GM19043 (cell line): Measurements from ENCODE around the gene NGDN.
"Not testable (repeated sequence)": the region's sequence is repeated elsewhere in the genome, so short reads cannot be mapped to it uniquely, and the experiment has no call there.

ENCODE experiments used
- ATAC-seq: cut with Tn5 transposase; IDR thresholded peaks from one replicate; pipeline ENCODE4 v1.9.1; 2021; ENCODE audit warnings: low read depth; ENCODE audit not compliant: unreplicated experiment

Gene NGDN

DNA sequence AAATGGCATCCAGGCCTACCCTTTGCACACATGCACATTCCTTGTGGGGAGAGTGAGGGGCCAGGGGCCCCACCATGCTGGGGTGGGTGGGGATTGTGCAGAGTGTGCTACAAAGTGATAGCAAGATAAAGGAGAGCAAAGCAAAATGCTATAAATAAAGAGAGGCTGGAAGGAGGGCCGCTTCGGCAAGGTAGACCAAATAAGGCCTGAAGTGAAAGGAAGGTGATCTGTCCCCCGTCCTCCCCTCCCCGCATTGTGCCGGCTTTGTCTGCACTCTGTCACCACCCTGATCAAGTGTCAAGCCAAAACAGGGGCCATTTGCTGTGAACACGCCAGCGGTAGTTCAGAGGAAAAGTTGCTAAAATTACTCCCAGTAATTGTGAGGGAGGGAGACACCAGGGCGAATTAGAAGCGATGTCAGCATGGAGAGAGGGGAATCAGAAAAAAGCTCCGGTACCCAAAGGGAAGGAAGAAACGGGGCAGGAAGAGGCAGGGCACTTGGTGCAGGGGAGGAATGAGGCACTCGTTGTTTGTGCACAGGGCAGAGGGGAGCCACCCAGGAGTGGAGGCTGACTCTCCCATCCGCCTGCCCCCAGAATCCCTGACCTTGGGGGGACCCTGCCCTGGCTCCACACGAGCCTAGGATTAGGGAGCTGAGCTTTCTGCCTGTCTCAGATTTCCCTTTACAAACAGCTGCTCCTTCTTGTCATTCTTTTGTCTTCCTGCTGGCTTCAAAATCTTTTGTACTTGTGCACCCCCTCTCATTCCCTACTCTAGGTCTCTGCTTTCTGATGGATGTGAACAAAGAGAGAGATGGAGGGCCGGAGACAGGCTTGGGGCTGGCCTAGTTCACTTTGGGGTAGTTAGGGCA, 31.2 kb upstream of the NGDN start:
- ATAC-seq = no peak

DNA sequence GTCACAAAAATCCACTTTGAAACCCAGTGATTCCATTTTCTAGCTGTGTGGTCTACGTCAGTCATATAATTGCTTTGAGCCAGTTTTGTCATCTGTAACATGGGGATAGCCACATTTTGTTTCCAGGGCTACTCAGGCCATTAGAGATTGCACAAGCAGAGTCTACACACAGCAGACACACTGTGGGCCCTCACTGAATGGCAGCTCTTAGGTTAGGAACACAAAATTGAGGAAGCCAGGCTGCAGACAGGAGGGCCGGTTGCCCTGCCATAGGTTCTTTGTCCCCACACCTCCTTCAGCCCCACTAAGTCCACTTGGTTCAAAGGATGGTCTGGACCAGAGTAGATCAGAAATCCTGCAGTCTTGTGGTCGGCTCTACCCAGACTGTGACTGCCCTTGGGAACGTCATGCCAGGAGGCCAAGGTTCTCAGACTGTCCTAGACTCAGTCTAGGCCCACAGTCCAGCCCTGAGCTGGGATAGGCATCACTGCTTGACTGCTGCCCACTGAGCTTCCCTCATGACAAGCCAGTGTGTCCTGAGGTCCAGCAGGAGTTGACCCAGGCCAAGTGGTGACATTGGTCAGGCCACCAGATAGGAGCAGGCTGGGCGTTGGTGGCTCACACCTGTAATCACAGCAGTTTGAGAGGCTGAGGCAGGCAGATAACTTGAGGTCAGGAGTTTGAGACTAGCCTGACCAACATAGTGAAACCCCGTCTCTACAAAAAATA, 30.2 kb upstream of the NGDN start:
- ATAC-seq = no peak

DNA sequence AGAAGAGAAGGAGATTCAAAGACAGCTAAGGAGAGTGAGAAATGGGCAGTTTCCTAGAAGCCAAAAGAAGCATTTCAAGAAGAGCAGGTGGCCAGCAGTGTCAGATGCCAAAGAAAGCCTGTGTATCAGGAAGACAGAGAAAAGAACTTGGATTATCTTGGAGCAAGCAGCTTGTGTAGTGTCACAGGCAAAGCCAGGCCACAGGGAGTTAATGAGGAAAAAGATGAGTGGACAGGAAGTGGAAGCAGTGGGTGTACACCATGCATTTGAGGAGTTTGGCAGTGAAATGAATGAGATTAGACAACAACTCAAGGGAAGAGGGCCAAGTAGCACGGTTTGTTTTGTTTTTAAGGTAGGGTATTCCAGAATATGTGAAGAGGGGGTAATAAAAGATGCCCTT, 28.4 kb upstream of the NGDN start:
- no peak for ATAC-seq

DNA sequence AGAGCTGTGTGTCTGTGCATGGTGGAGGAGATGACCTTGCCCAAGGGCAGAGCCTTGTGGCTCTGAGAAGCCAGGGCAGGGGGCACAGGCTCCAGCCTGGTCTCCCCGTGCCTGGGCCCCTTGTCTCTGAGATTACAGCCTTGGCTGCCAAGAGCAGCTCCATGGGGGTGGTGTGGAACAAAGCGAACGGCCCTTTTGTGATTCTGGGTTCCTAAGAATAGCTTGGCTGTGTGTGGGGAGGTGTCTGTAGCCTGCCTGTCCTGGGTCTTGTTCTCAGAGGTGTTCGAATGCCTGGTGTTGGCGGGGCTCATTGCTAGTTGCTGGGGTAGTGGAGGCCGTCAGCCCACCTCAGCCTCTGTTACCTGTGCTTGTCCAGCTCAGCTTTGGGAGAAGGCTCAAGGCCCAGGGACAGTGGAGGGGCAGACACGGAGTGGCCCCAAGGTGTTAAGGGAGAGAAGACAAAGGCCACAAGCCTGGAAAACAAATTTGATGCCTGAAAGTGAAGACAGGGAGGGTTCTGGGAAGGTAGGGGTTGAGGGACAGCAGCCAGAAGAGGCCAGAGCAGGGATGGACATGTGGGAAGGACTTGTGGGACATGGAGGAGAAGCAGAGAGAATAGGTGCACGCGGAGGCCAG, 26.7 kb upstream of the NGDN start:
- no peak for ATAC-seq

DNA sequence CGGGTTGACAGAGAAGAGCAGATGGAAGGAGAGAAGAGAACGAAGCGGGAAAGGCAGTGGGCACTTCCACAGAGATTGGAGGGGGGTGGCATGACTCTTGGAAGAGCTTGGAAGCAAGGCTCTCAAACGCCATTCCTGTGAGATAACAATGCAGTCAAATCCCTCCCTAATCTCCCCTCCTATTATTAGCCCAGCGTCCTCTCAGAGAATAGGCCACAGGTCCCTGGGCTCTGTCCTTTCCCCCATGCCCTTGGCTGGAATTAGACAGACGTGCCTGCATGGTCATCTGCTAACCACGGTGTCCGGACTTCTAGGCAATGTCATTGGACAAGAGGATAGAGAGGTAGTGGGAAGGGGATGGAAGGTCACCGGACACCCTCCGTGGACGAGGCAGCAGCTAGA, 26.1 kb upstream of the NGDN start:
- ATAC-seq = no peak

DNA sequence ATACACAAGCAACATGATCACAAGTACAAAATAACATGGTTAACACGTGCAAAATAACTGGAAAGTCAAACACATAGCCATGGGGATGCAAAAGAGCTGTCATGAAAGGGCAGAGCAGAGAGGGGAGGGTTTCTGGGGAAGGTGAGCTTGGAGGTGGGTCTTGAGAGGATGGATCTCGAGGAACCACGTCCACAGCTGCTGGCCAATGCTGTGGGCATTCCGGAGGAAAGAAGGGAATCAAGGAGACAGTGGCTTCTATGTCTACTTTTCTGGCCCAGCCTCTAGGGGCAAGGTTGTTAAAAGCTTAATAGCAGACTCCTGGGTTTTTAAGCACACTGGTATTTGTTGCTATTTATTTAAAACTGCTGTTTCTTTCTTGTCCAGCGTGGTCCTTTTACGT, 25.6 kb upstream of the NGDN start:
- ATAC-seq = no peak

DNA sequence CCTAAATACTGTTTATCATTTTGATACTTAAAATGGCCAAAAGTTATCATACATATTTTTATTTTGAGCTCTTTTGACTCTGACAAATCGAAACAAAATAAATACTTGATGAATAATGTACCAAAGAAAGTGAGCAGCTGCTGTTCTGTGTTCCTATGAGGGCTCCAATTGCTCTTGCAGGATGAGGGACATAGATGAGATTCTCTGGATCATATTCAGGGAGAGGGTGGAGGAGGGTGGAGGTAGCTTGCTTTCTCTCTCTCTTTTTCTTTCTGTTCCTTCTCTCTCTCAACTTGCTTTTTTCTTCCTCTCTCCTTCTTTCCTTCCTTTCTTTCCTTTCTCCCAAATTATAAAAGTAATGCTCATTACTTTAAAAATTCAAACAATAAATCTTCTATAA, 25.2 kb upstream of the NGDN start:
- no peak for ATAC-seq

DNA sequence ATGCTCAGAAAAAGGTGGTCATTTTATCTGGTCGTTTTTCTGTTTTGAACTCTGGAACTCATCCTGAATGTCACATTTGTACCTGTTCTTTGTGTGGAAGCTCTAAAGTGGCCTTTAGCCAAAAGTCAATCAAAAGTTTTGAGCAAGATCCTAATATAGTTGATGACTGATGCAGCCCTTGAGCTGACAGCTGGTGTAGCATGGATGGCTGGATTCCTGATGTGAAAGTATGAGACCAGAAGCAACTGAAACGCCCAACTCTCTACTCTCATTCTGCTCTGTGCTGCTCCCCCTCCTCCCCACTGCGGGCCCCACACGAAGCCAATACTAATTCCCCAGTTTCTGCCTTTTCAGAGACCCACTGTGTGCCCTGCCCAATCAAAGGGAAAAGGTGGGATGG, 23.7 kb upstream of the NGDN start:
- ATAC-seq = no peak

DNA sequence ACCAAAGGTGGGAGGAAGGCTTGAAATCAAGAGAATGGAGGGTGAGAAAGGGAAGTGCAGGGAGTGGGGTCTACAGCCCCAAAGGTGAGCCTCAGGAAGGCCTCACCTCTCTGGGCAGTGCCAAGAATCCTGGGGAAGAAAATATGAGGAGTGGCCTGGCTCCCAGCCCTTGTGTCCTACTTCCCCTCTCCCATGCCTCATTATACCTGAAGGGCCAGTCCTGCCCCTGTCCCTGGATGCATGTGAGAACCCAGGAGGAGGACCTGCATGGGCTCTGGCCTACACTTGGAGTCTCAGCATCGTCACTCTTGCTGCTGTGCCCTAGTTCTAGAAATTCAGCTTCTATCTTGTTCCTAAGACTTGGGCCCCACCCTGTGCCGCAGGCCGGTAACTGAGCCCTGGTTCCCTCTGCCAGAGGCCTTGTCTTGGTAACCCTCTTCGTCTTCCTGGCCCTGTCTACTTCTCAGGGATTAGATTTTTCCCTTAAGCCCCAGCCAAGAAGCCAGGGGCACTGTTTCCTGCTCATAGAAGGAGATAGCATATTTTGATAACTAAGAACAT, 23.1 kb upstream of the NGDN start:
- no peak for ATAC-seq

DNA sequence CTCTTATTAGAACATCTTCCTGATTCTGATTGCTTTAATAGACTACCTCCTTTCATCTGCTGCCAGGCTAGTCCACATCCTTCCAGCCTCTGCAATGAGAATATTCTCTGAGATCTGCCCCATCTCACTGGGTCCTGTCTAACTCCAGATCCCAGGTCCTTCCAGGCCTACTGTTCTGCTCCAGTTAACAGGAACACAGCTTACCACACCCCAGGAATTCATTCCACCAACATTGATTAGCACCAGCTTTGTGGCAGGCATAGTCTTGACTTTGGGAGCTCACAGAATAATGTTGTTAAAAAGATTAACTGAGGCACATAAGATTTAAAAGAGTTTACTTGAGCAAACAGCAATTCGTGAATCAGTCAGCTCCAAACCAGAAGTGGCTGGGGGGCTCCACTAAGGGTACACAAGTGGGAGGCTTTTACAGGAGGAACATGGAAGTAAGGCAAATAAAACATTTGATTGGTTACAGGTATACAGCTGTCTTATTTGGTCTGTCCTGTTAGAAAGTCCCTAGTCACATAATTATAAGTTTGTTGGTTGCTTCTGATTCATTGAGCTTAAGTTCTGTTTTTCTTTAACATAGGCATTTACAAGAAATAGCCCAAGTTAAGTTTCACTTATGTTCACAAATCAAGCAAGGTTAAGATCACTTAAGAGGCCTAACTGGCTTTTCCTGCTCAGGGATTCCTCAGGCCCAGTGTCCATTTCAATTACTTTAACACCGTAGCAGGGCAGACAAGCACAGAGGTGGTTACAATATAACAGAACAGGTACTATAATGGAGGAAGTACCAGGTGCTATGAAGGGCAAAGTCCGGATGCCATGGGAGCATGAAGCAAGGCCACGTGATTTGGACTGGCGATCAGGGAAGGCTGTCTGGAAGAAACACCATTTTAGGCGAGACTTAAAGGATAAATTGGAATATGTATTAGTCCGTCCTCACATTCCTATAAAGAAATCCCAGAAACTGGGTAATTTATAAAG, 21.8 kb upstream of the NGDN start:
- no peak for ATAC-seq

DNA sequence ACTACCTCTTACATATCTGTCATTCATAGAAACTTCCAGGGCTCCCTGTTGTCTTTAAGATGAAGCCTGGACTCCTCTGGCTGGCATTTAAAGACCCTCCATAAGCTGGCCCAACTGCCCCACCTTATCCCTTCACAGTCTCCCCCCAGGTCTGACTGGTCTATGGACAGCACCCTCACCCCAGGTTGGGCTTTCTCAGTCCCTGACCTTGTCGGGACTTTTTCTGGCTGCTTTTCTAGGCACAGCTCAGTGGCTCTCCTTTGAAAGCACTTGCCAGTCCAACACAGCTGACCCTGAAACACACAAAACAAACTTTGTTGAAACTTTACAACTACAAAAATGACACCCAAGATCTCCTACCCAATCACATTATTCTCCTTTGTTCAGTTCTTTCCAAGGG, 20.2 kb upstream of the NGDN start:
- no peak for ATAC-seq

DNA sequence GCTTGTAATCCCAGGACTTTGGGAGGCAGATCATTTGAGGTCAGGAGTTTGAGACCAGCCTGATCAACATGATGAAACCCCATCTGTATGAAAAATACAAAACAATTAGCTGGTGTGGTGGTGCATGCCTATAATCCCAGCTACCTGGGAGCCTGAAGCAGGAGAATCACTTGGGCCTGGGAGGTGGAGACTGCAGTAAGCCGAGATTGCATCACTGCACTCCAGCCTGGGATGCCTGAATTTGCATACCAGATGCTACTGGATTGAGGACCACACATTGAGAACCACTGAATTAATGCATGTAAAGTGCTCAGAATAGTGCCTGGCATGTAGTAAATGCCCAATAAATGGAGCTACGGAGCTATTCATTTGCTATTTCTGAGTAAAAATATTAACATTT, 19.1 kb upstream of the NGDN start:
- ATAC-seq = no peak

DNA sequence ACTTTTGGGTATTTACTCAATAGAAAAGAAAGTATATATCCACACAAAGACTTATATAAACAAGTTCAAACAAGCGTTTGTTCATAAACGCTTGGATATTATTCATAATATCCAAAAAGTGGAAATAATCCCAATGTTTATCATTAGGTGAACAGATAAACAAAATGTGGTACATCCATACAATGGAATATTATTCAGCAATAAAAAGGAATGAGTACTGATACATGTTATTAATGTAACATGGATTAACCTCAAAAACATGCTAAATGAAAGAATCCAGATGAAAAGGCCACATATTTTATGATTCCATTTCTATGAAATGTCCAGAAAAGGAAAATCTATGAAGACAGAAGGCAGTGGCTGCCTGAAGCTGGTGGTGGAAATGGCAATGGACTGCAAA, 17.3 kb upstream of the NGDN start:
- ATAC-seq = no peak

DNA sequence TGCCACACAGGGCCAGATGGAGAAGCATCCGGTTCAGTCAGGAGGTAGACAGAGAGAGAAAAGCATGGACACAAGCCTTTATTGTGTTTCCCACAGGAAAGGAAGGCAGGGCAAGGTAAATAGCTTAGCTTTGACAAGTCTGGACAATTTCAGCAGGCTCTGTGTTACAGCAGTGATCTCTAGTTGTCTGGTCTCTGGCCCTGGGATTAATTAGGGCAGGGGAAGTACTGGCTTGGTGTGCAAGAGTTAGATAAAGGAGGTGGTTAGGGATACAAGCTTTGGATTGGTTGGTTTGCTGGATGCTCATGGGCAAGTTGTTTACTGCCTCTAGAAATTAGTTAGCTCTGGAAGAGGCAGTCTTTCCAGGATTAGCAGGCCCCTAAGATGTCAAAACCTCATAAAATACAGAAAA, 15.1 kb upstream of the NGDN start:
- ATAC-seq = no peak

DNA sequence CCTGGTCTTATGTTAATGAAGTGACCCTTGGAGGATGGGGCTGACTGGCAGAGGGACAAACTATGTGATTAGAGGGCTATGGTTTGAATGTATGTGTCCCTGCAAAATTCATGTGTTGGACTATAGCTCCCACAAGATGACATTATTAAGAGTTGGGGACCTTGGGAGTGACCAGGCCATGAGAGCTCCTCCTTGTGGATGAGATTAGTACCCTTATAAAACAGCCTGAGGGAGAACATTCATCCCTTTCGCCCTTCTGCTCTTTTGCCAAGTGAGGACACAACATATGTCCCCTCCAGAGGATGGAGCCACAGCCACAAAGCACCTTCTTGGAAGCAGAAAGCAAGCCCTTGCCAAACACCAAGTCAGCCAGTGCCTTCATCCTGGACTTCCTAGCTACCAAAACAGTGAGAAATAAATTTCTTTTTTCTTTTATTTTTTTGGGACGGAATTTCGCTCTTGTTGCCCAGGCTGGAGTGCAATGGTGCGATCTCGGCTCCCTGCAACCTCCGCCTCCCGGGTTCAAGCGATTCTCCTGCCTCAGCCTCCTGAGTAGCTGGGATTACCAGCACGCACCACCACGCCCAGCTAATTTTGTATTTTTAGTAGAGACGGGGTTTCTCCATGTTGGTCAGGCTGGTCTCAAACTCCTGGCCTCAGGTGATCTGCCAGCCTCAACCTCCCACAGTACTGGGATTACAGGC, 12.5 kb upstream of the NGDN start:
- not testable (repeated sequence) for ATAC-seq

DNA sequence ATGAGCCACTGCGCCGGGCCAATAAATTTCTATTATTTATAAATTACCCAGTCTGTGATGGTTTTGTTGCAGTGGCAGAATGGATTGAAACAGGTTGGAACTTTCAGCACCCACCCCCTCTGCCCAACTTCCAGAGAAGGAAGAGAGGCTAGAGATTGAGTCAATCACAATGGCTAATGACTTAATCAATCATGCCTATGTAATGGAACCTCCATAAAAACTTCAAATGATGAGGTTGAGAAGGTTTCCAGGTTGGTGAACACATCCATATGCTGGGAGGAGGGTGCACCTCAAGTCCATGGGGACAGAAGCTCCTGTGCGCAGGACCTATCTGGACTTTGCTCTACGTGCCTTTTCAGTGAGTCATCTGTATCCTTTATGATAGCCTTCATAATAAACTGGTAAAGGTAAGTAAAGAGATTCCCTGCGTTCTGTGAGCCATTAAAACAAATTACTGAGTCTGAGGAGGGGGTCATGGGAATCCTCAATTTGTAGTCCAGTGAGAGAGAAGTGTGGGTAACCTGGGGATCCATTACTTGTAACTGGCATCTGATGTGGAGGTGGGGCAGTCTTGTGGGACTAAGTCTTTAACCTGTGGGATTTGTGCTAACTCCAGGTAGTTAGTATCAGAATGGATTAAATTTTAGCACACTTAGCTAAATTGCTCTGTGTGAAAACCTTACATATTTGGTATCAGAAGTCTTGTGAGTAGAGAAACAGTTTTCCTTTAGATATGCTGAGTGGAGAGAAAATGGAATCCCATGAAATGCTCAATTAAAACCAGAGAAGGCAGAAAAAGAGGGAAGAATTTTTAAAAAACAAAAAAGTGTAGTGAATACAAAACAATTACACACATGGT, 11.7 kb upstream of the NGDN start:
- ATAC-seq = no peak

DNA sequence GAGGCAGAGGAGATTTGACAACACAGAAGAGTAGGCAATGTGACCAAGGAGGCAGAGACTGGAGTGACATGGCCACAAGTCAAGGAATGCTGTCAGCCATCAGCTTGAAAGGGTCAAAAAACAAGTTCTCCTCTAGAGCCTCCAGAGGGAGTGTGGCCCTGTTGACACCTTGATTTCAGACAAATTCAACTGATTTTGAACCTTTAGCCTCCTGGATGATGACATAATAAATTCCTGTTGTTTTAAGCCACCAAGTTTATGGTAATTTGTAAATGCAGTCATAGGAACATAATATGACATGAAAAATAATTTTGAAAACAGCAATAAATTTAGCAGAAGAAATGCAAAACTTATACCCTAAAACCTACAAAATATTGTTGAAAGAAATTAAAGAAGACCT, 8.5 kb upstream of the NGDN start:
- no peak for ATAC-seq

DNA sequence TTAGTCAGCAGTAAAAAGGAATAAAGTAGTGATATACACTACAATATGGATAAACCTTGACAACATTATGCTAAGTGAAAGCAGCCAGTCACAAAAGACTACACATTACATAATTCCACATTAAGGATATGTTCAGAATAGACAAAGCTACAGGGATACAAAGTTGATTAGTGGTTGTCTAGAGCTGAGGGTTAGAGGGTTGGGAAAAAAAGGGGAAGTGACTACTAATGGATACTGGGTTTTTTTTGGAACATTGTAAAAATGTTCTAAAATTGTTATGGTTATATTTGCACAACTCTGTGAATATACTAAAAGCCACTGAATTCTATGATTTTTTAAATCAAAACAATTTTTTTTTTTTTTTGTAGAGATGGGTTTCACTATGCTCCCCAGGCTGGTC, 4.8 kb upstream of the NGDN start:
- no peak for ATAC-seq

DNA sequence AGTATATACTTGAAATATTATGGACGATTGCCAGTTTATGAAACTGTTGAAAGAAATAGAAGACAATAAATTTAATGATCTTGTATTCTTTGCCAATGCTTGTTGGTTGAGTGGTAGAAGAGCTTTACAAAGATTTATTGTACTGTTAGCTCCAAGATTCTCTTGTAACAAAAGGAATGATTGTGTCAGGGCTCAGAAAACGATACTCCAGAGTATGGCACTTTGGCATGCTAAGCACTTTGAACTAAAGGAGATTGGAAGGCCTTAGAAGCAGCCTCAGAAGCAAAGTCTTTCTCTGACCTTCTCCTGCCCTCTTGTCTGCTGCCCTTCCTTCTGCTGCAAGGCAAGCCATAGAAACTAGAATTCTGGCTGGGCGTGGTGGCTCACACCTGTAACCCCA, 4.2 kb upstream of the NGDN start:
- ATAC-seq = no peak
